HG03039 (cell line): ENCODE results near the gene KIAA1671.

ENCODE experiments used
- ATAC-seq: cut with Tn5 transposase; IDR thresholded peaks from one replicate; pipeline ENCODE4 v1.9.1; 2021; ENCODE audit warnings: mild to moderate bottlenecking, moderate library complexity; ENCODE audit not compliant: unreplicated experiment

Gene KIAA1671

GRCh38 chr22:25134451-25134850 is 181.9 kb downstream of the KIAA1671 start:
- no peak for ATAC-seq

- no peak for ATAC-seq
These were observed 184.5 kb downstream of the KIAA1671 start for GRCh38 chr22:25136953-25137576.

GRCh38 chr22:25137577-25138525 is 185.3 kb downstream of the KIAA1671 start:
- no peak for ATAC-seq

GRCh38 chr22:25139062-25139461 is 186.5 kb downstream of the KIAA1671 start:
- no peak for ATAC-seq

- no peak for ATAC-seq
These were observed 189.6 kb downstream of the KIAA1671 start for GRCh38 chr22:25142102-25142501.

GRCh38 chr22:25143156-25144076 is 190.9 kb downstream of the KIAA1671 start:
- ATAC-seq: no peak

GRCh38 chr22:25144522-25144921 is 192.0 kb downstream of the KIAA1671 start:
- no peak for ATAC-seq

GRCh38 chr22:25146307-25146706 is 193.8 kb downstream of the KIAA1671 start:
- no peak for ATAC-seq

- ATAC-seq: no peak
These were observed 194.6 kb downstream of the KIAA1671 start for GRCh38 chr22:25146906-25147641.

GRCh38 chr22:25147642-25147928 is 195.1 kb downstream of the KIAA1671 start:
- no peak for ATAC-seq

- no peak for ATAC-seq
These were observed 195.7 kb downstream of the KIAA1671 start for GRCh38 chr22:25148149-25148691.

- ATAC-seq: no peak
These were observed 196.5 kb downstream of the KIAA1671 start for GRCh38 chr22:25149014-25149413.

- no peak for ATAC-seq
These were observed 201.6 kb downstream of the KIAA1671 start for GRCh38 chr22:25153961-25154666.

- no peak for ATAC-seq
These were observed 202.1 kb downstream of the KIAA1671 start for GRCh38 chr22:25154667-25154999.

- ATAC-seq: no peak
These were observed 204.2 kb downstream of the KIAA1671 start for GRCh38 chr22:25156736-25157135.

- no peak for ATAC-seq
These were observed 206.5 kb downstream of the KIAA1671 start for GRCh38 chr22:25159028-25159427.

- ATAC-seq: no peak
These were observed 207.8 kb downstream of the KIAA1671 start for GRCh38 chr22:25160120-25160996.

GRCh38 chr22:25161017-25161915 is 208.8 kb downstream of the KIAA1671 start:
- no peak for ATAC-seq
